ENCODE data around the gene RAPGEF3.

- TF ChIP-seq CTCF (IDR thresholded peaks at IDR 0.05): no peak
- TF ChIP-seq EP300 (IDR thresholded peaks at IDR 0.05): no peak
- TF ChIP-seq POLR2A (IDR thresholded peaks at IDR 0.05): no peak
Observed at GRCh38 chr12:47689215-47689614, 69.5 kb downstream of the RAPGEF3 start.
